GM12801 (cell line): ENCODE data around the gene MTHFR.

Experiments used
- TF ChIP-seq, protein P1 (sequence below): IDR thresholded peaks from one replicate; pipeline ENCODE4 v1.5.1; 2011; ENCODE audit warnings: control low read depth; ENCODE audit not compliant: insufficient read length; ENCODE audit errors: extremely low read depth

The MTHFR gene

DNA sequence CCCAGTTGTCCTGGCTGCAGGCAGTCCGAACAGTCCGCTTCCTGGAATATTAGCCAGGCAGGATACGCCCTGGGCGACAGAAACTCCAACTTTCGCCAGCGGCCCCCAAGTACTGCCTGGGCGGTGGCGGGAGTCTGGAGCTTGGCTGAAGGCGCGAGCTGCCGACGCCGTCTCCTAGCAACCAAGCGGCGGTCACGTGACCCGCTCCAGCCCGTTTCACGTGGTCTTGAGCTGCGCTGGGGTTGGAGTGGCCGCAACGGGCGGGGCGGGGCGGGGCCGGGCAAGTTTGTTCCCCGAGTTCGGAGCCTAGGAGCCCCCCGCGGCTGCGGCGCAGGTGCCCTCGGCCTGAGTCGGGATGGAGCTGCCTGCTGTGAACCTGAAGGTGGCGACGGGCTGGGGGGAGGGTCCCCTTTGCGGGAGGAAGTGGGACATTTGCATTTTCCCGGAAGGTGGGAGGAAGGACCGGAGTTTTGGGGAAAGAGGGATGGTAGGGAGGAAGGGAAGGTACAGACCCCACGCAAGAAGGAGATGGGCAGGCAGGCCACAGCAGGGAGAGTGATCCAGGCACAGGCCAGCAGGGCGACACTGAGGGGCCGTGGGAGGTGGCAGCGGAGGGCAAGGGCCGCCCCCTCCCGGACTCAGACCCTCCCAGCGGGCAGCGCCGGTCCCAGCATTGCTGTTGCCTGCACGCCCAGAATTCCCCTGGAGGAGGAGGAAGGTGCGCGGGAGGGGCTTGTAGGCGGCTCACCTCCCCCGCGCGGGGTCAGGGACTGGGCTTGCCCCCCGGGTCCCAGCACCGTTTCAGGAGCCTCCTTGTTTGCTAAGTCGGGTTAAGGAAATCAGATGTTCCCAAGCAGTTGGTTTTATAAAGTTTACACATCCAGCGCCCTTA is 69.7 kb downstream of the MTHFR start, which contains the start of gene AGTRAP:
TSS of gene AGTRAP (plus strand) at position 283 of the 892 bp plus-strand sequence. CDS start at position 356, 73 bp downstream.
- TF ChIP-seq, protein P1, sequence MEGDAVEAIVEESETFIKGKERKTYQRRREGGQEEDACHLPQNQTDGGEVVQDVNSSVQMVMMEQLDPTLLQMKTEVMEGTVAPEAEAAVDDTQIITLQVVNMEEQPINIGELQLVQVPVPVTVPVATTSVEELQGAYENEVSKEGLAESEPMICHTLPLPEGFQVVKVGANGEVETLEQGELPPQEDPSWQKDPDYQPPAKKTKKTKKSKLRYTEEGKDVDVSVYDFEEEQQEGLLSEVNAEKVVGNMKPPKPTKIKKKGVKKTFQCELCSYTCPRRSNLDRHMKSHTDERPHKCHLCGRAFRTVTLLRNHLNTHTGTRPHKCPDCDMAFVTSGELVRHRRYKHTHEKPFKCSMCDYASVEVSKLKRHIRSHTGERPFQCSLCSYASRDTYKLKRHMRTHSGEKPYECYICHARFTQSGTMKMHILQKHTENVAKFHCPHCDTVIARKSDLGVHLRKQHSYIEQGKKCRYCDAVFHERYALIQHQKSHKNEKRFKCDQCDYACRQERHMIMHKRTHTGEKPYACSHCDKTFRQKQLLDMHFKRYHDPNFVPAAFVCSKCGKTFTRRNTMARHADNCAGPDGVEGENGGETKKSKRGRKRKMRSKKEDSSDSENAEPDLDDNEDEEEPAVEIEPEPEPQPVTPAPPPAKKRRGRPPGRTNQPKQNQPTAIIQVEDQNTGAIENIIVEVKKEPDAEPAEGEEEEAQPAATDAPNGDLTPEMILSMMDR, result no peak
